ENCODE measurements around the gene ROR1. TPM values are rescaled to one million over a fixed set of nuclear protein-coding genes. Genes with fewer than 3 reads are reported as not detected.

ROR1 gene
- total and polyA plus RNA-seq, 2 experiments from 2014 or later = 27.6 to 47.8 TPM

GRCh38 chr1:64030411-64030810 lies 256.6 kb downstream of the ROR1 start:
- DNase-seq (ENCODE audit: low read depth in 1 of 2, low spot score in 1 of 2) = no peak
- Histone ChIP-seq H3K27me3 (no peaks in the 10 kb centered on the region), H3K4me1 (ENCODE audit: low read depth) (no peaks in the 10 kb centered on the region), H3K36me3 (no peaks in the 10 kb centered on the region), H3K27ac (no peak overlapping the region), H3K9me3 (ENCODE audit: low read depth) (no peaks in the 10 kb centered on the region), H3K4me3 (no peak overlapping the region)
- no peak for TF ChIP-seq CTCF (IDR thresholded peaks at IDR 0.05; ENCODE audit: low read depth, low read length)

GRCh38 chr1:64031236-64031635 lies 257.4 kb downstream of the ROR1 start:
- peak in 1 of 2 donors; percentile 36 for DNase-seq (ENCODE audit: low read depth in 1 of 2, low spot score in 1 of 2)
- TF ChIP-seq CTCF (IDR thresholded peaks at IDR 0.05; ENCODE audit: low read depth, low read length) = no peak
- Histone ChIP-seq H3K4me1 (ENCODE audit: low read depth) (no peaks in the 10 kb centered on the region), H3K4me3 (no peak overlapping the region), H3K36me3 (no peaks in the 10 kb centered on the region), H3K9me3 (ENCODE audit: low read depth) (no peaks in the 10 kb centered on the region), H3K27me3 (no peaks in the 10 kb centered on the region), H3K27ac (no peak overlapping the region)

- peak in 1 of 2 donors; percentile 68 for DNase-seq (ENCODE audit: low read depth in 1 of 2, low spot score in 1 of 2)
- no peaks in the 10 kb centered on the region for H3K9me3 ChIP-seq (ENCODE audit: low read depth)
- H3K27ac ChIP-seq = no peak overlapping the region
- H3K27me3 ChIP-seq = no peaks in the 10 kb centered on the region
- H3K36me3 ChIP-seq = no peaks in the 10 kb centered on the region
- no peak overlapping the region for H3K4me3 ChIP-seq
- TF ChIP-seq CTCF (IDR thresholded peaks at IDR 0.05; ENCODE audit: low read depth, low read length) = no peak
- peaks cover 17% of the 10 kb centered on the region for H3K4me1 ChIP-seq (ENCODE audit: low read depth)
These were observed 259.9 kb downstream of the ROR1 start for GRCh38 chr1:64033667-64034220.

GRCh38 chr1:64036549-64036948 lies 262.7 kb downstream of the ROR1 start:
- no peaks in the 10 kb centered on the region for H3K27me3 ChIP-seq
- TF ChIP-seq CTCF (IDR thresholded peaks at IDR 0.05; ENCODE audit: low read depth, low read length) = no peak
- no peak for DNase-seq (ENCODE audit: low read depth in 1 of 2, low spot score in 1 of 2)
- H3K4me3 ChIP-seq = no peak overlapping the region
- H3K4me1 ChIP-seq (ENCODE audit: low read depth) = peaks cover 29% of the 10 kb centered on the region
- H3K36me3 ChIP-seq = no peaks in the 10 kb centered on the region
- no peaks in the 10 kb centered on the region for H3K9me3 ChIP-seq (ENCODE audit: low read depth)
- H3K27ac ChIP-seq = no peak overlapping the region

- Histone ChIP-seq H3K36me3 (no peaks in the 10 kb centered on the region), H3K4me3 (no peak overlapping the region), H3K27ac (peak overlapping the region; percentile 68), H3K4me1 (ENCODE audit: low read depth) (peaks cover 44% of the 10 kb centered on the region), H3K9me3 (ENCODE audit: low read depth) (no peaks in the 10 kb centered on the region), H3K27me3 (no peaks in the 10 kb centered on the region)
- DNase-seq (ENCODE audit: low read depth in 1 of 2, low spot score in 1 of 2) = peak; percentile 85
- no peak for TF ChIP-seq CTCF (IDR thresholded peaks at IDR 0.05; ENCODE audit: low read depth, low read length)
These were observed 264.3 kb downstream of the ROR1 start for GRCh38 chr1:64038119-64038518.
